ENCODE results near the gene KRTAP4-8. TPM values are rescaled to one million over a fixed set of nuclear protein-coding genes. Genes with fewer than 3 reads are reported as not detected.
"Not testable (repeated sequence)": the region's sequence is repeated elsewhere in the genome, so short reads cannot be mapped to it uniquely, and the experiment has no call there.

The KRTAP4-8 gene
- polyA plus RNA-seq, 1 of the 3 experiments (the other 2 are of a cell fraction) = not detected

DNA sequence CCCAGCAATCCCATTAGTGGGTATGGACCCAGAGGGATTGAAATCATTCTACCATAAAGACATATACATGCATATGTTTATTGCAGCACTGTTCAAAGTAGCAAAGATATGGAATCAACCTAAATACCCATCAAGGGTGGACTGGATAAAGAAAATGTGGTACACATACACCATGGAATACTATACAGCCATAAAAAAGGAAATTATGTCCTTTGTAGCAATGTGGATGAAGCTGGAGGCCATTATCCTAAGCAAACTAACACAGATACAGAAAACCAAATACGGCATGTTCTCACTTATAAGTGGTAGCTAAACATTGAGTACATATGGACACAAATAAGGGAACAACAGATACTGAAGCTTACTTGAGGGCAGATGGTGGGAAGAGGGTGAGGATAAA lies 40.4 kb downstream of the KRTAP4-8 start:
- Histone ChIP-seq H3K4me2 (no peak overlapping the region), H3K9ac (no peak overlapping the region), H2AFZ (ENCODE audit: low read depth) (no peak overlapping the region), H3K4me3 (ENCODE audit: low read depth in 2 of 2, low read length in 1 of 2) (no peak overlapping the region), H3F3A (replicated peaks; ENCODE audit: insufficient read depth) (peaks cover 30% of the 10 kb centered on the region), H3K9me3 (no peaks in the 10 kb centered on the region), H3K4me1 (ENCODE audit: control insufficient read depth in 1 of 2, insufficient read depth in 2 of 2, low read depth in 1 of 2, low read length in 1 of 2) (peaks cover 0 to 16% of the 10 kb centered on the region in 2 experiments; a peak in 2 of 4 replicates), H4K20me1 (ENCODE audit: insufficient read depth) (no peaks in the 10 kb centered on the region), H3K9me2 (no peaks in the 10 kb centered on the region), H3K27me3 (ENCODE audit: insufficient read depth) (no peaks in the 10 kb centered on the region), H3K27ac (ENCODE audit: low read depth in 2 of 2, low read length in 1 of 2) (no peak overlapping the region), H3K79me2 (ENCODE audit: insufficient read depth) (no peaks in the 10 kb centered on the region), H3K36me3 (replicated peaks in 1 of 2; ENCODE audit: control insufficient read depth in 1 of 2, insufficient read depth in 2 of 2, low read length in 1 of 2) (peaks cover 0 to 4% of the 10 kb centered on the region in 2 experiments)
- ChIA-PET POLR2A (no interaction called here), CTCF (interaction anchor here (1.4 to 1.5 kb wide), 2 partner anchors 22 to 591 kb away, joined by 3 to 4 read pairs; no protein-coding TSS in a partner anchor)
- DNase-seq = no peak
- WGBS (ENCODE audit: low lambda C conversion rate) = 46% methylated on average over 1 of the region's 1 CpG
- TF ChIP-seq RFX5 (IDR thresholded peaks at IDR 0.05; ENCODE audit: low read length) = no peak
- TF ChIP-seq FOXM1 (IDR thresholded peaks at IDR 0.05; ENCODE audit: low read depth) = no peak
- TF ChIP-seq, protein P1, sequence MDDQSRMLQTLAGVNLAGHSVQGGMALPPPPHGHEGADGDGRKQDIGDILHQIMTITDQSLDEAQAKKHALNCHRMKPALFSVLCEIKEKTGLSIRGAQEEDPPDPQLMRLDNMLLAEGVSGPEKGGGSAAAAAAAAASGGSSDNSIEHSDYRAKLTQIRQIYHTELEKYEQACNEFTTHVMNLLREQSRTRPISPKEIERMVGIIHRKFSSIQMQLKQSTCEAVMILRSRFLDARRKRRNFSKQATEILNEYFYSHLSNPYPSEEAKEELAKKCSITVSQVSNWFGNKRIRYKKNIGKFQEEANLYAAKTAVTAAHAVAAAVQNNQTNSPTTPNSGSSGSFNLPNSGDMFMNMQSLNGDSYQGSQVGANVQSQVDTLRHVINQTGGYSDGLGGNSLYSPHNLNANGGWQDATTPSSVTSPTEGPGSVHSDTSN (IDR thresholded peaks at IDR 0.05) = no peak
- TF ChIP-seq, protein P2, sequence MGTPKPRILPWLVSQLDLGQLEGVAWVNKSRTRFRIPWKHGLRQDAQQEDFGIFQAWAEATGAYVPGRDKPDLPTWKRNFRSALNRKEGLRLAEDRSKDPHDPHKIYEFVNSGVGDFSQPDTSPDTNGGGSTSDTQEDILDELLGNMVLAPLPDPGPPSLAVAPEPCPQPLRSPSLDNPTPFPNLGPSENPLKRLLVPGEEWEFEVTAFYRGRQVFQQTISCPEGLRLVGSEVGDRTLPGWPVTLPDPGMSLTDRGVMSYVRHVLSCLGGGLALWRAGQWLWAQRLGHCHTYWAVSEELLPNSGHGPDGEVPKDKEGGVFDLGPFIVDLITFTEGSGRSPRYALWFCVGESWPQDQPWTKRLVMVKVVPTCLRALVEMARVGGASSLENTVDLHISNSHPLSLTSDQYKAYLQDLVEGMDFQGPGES (IDR thresholded peaks at IDR 0.05; ENCODE audit: low read depth, low read length) = no peak
- TF ChIP-seq, protein P3, sequence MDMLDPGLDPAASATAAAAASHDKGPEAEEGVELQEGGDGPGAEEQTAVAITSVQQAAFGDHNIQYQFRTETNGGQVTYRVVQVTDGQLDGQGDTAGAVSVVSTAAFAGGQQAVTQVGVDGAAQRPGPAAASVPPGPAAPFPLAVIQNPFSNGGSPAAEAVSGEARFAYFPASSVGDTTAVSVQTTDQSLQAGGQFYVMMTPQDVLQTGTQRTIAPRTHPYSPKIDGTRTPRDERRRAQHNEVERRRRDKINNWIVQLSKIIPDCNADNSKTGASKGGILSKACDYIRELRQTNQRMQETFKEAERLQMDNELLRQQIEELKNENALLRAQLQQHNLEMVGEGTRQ (IDR thresholded peaks at IDR 0.05; ENCODE audit: borderline replicate concordance, low read depth, low read length) = no peak
- TF ChIP-seq, protein P4, sequence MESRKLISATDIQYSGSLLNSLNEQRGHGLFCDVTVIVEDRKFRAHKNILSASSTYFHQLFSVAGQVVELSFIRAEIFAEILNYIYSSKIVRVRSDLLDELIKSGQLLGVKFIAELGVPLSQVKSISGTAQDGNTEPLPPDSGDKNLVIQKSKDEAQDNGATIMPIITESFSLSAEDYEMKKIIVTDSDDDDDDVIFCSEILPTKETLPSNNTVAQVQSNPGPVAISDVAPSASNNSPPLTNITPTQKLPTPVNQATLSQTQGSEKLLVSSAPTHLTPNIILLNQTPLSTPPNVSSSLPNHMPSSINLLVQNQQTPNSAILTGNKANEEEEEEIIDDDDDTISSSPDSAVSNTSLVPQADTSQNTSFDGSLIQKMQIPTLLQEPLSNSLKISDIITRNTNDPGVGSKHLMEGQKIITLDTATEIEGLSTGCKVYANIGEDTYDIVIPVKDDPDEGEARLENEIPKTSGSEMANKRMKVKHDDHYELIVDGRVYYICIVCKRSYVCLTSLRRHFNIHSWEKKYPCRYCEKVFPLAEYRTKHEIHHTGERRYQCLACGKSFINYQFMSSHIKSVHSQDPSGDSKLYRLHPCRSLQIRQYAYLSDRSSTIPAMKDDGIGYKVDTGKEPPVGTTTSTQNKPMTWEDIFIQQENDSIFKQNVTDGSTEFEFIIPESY (IDR thresholded peaks at IDR 0.05; ENCODE audit: borderline replicate concordance, low read depth) = no peak
- TF ChIP-seq, protein P5, sequence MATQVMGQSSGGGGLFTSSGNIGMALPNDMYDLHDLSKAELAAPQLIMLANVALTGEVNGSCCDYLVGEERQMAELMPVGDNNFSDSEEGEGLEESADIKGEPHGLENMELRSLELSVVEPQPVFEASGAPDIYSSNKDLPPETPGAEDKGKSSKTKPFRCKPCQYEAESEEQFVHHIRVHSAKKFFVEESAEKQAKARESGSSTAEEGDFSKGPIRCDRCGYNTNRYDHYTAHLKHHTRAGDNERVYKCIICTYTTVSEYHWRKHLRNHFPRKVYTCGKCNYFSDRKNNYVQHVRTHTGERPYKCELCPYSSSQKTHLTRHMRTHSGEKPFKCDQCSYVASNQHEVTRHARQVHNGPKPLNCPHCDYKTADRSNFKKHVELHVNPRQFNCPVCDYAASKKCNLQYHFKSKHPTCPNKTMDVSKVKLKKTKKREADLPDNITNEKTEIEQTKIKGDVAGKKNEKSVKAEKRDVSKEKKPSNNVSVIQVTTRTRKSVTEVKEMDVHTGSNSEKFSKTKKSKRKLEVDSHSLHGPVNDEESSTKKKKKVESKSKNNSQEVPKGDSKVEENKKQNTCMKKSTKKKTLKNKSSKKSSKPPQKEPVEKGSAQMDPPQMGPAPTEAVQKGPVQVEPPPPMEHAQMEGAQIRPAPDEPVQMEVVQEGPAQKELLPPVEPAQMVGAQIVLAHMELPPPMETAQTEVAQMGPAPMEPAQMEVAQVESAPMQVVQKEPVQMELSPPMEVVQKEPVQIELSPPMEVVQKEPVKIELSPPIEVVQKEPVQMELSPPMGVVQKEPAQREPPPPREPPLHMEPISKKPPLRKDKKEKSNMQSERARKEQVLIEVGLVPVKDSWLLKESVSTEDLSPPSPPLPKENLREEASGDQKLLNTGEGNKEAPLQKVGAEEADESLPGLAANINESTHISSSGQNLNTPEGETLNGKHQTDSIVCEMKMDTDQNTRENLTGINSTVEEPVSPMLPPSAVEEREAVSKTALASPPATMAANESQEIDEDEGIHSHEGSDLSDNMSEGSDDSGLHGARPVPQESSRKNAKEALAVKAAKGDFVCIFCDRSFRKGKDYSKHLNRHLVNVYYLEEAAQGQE (IDR thresholded peaks at IDR 0.05; ENCODE audit: low read depth, low read length) = no peak
- no peak for TF ChIP-seq SMC3 (IDR thresholded peaks at IDR 0.05; ENCODE audit: low read depth, low read length)
- TF ChIP-seq TCF12 (IDR thresholded peaks at IDR 0.05) = no peak
- TF ChIP-seq CHD2 (IDR thresholded peaks at IDR 0.05; ENCODE audit: low read length, partially characterized antibody) = no peak
- TF ChIP-seq RAD21 (IDR thresholded peaks at IDR 0.05; ENCODE audit: low read length) = no peak

DNA sequence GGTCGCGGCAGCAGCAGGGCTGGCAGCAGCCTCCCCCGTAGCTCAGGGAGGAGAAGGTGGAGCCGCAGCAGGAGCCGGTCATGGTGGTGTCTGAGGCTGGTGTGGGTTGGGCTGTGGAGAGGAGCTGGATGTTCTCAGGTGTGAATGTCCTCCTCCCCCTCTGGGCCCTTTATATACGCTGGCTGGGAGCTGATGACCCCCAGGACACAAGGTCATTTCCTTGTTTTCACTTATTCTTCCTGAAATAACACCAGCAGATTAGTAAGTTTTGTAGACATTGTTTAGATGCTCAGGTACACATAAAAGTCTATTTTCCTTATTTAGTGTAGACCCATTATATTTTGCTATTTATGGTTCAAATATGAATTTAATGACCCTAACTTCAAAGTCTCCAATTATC lies 42.8 kb downstream of the KRTAP4-8 start, which contains the start of gene KRTAP2-2:
TSS of gene KRTAP2-2 (minus strand) at position 101 of the 400 bp plus-strand sequence. CDS start at position 82, 19 bp downstream.
- H3K79me2 ChIP-seq (ENCODE audit: insufficient read depth); H4K20me1 ChIP-seq (ENCODE audit: insufficient read depth); H3K4me2 ChIP-seq; DNase-seq; H3K9ac ChIP-seq; H3K9me2 ChIP-seq; H3K9me3 ChIP-seq; H3K27me3 ChIP-seq (ENCODE audit: insufficient read depth); CTCF ChIA-PET; H3K27ac ChIP-seq (ENCODE audit: low read depth in 2 of 2, low read length in 1 of 2); H2AFZ ChIP-seq (ENCODE audit: low read depth); H3K4me1 ChIP-seq (ENCODE audit: control insufficient read depth in 1 of 2, insufficient read depth in 2 of 2, low read depth in 1 of 2, low read length in 1 of 2); H3K36me3 ChIP-seq (replicated peaks in 1 of 2; ENCODE audit: control insufficient read depth in 1 of 2, insufficient read depth in 2 of 2, low read length in 1 of 2); H3K4me3 ChIP-seq (ENCODE audit: low read depth in 2 of 2, low read length in 1 of 2); POLR2A ChIA-PET: not testable (repeated sequence)
- peaks cover 16% of the 10 kb centered on the region for H3F3A ChIP-seq (replicated peaks; ENCODE audit: insufficient read depth)
- WGBS (ENCODE audit: low lambda C conversion rate) = 25% methylated on average over 1 of the region's 6 CpGs

DNA sequence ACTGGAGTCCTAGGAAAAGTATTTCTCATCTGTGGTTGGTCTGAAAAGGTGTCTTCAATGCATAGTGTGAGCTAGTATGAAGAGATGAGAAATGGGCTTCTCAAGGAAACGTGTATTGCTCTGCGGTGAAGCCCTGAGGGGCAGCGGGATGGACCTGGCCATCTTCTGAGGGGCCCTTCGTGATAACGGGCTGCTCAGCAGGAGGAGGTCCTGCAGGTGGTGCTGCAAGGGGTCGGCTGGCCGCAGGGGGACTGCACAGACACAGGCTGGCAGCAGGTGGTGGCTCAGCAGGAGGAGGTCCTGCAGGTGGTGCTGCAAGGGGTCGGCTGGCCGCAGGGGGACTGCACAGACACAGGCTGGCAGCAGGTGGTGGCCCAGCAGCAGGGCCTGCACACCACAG lies 43.4 kb downstream of the KRTAP4-8 start:
- H3K36me3 ChIP-seq (replicated peaks in 1 of 2; ENCODE audit: control insufficient read depth in 1 of 2, insufficient read depth in 2 of 2, low read length in 1 of 2); DNase-seq; H3K9ac ChIP-seq; H3K4me3 ChIP-seq (ENCODE audit: low read depth in 2 of 2, low read length in 1 of 2); H3K4me2 ChIP-seq; H3K4me1 ChIP-seq (ENCODE audit: control insufficient read depth in 1 of 2, insufficient read depth in 2 of 2, low read depth in 1 of 2, low read length in 1 of 2); H3K9me2 ChIP-seq; POLR2A ChIA-PET; H3K27ac ChIP-seq (ENCODE audit: low read depth in 2 of 2, low read length in 1 of 2); H4K20me1 ChIP-seq (ENCODE audit: insufficient read depth); H3K27me3 ChIP-seq (ENCODE audit: insufficient read depth); H3K79me2 ChIP-seq (ENCODE audit: insufficient read depth); H3K9me3 ChIP-seq; H2AFZ ChIP-seq (ENCODE audit: low read depth): not testable (repeated sequence)
- CTCF ChIA-PET = interaction anchor here (0.7 kb wide), 1 partner anchor 49 kb away, joined by 3 read pairs; no protein-coding TSS in a partner anchor
- 46% methylated on average over 7 of the region's 9 CpGs for WGBS (ENCODE audit: low lambda C conversion rate)
- peaks cover 14% of the 10 kb centered on the region for H3F3A ChIP-seq (replicated peaks; ENCODE audit: insufficient read depth)

All from SK-N-SH (cell line).